Adipocyte (in vitro differentiated cells): ENCODE measurements around the gene CCDC170.
A peak's percentile ranks its signal among the peaks of the same experiment; 100 is the strongest.

ENCODE experiments used
- DNase-seq: peaks from one replicate; pipeline ENCODE4 v3.0.0-alpha.2; 2015; ENCODE audit warnings: low read depth
- H3K27me3 ChIP-seq: replicated peaks from 2 replicates; pipeline ENCODE4 v1.7.0; 2013; ENCODE audit warnings: mild to moderate bottlenecking, low read length, moderate library complexity; ENCODE audit not compliant: control insufficient read depth, insufficient read depth
- H3K36me3 ChIP-seq: 2 replicates; pipeline ENCODE4 v1.7.0; 2013; ENCODE audit warnings: low read length, mild to moderate bottlenecking, moderate library complexity; ENCODE audit not compliant: control insufficient read depth, insufficient read depth, severe bottlenecking
- H3K4me1 ChIP-seq: 2 replicates; pipeline ENCODE4 v1.7.0; 2013; ENCODE audit warnings: mild to moderate bottlenecking, low read length, moderate library complexity; ENCODE audit not compliant: control insufficient read depth, insufficient read depth
- H3K4me3 ChIP-seq: 2 replicates; pipeline ENCODE4 v1.7.0; 2013; ENCODE audit warnings: mild to moderate bottlenecking, low read length, moderate library complexity
- H3K9ac ChIP-seq: 2 replicates; pipeline ENCODE4 v1.7.0; 2013; ENCODE audit warnings: mild to moderate bottlenecking, low read length, moderate library complexity
- H3K9me3 ChIP-seq: 2 replicates; pipeline ENCODE4 v1.7.0; 2013; ENCODE audit warnings: mild to moderate bottlenecking, low read length, moderate library complexity; ENCODE audit not compliant: control insufficient read depth

Gene CCDC170

DNA sequence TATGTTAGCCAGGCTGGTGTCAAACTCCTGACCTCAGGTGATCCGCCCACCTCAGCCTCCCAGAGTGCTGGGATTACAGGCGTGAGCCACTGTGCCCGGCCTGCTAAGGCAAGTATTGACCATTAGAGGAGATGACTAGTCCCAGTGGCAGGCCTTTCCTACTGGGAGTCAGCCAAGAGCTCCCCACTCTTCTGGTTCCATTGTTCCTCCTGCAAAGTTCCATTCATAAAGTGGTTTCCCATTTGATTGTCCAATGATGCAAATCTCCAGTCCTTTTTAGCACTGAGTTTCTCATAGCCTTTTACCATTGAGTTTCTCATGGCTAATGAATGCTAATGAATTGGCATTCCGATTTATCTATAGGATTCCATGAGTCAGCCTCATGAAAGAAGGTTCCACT, 165.4 kb downstream of the CCDC170 start:
- Histone ChIP-seq H3K27me3 (no peaks in the 10 kb centered on the region), H3K4me1 (no peaks in the 10 kb centered on the region), H3K36me3 (no peaks in the 10 kb centered on the region), H3K9me3 (peaks cover 19% of the 10 kb centered on the region), H3K9ac (no peak overlapping the region), H3K4me3 (no peak overlapping the region)
- DNase-seq = no peak

DNA sequence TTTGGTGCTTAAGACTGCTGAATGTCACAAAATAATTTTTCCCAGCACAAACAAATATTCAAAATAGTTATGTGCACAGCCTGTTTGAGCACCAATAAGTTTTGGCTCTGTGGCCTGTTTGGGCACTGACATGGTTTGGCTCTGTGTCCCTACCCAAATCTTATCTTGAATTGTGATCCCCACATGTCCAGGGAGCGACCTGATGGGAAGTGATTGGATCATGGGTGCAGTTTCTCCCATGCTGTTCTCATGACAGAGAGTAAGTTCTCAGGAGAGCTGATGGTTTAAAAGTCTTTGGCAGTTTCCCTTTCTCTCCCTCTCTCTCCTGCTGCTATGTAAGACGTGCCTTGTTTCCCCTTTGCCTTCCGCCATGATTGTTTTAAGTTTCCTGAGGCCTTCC, 167.7 kb downstream of the CCDC170 start:
- H3K4me3 ChIP-seq = no peak overlapping the region
- DNase-seq = no peak
- no peak overlapping the region for H3K9ac ChIP-seq
- H3K9me3 ChIP-seq = no peaks in the 10 kb centered on the region
- no peaks in the 10 kb centered on the region for H3K27me3 ChIP-seq
- no peaks in the 10 kb centered on the region for H3K4me1 ChIP-seq
- no peaks in the 10 kb centered on the region for H3K36me3 ChIP-seq

DNA sequence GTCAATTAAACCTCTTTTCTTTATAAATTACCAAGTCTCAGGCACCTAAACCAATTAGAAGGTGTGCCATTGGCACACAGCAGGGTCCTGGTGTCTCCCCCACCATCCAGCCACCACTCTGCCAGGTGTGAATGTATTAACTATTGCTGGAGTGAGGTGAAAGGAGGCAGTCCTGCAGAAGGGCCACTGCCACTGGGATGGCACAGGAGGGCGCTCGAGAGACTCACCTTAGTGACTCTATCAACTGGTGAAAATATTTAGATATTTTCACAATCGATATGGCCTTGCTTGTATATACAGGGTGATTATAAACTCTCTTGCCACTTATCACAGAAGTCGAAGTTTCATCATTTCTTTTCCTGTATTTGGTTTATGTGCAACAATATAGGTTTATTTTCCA, 168.1 kb downstream of the CCDC170 start:
- Histone ChIP-seq H3K36me3 (no peaks in the 10 kb centered on the region), H3K4me1 (no peaks in the 10 kb centered on the region), H3K27me3 (no peaks in the 10 kb centered on the region), H3K9me3 (no peaks in the 10 kb centered on the region), H3K9ac (no peak overlapping the region), H3K4me3 (no peak overlapping the region)
- DNase-seq = no peak

DNA sequence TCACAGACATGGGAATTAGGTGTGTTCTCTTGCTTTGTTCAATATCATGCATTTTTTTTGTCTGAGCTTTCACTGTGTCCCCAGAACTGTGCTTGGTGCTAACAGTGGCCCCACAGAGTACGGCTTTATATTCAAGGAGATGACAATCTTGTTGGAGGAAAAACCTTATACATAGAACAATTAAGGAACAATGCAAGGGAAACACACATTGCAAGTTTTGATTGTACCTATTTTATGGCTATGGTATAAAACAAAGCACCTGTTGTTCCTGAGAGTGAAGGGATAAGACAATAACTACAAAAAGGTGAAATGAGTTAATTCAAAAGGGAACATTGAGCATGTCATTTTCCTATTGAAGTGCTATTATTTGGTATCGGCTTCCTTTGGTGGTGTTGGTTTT, 169.7 kb downstream of the CCDC170 start:
- H3K9me3 ChIP-seq = no peaks in the 10 kb centered on the region
- H3K4me3 ChIP-seq = no peak overlapping the region
- H3K9ac ChIP-seq = no peak overlapping the region
- no peak for DNase-seq
- H3K27me3 ChIP-seq = no peaks in the 10 kb centered on the region
- H3K4me1 ChIP-seq = peaks cover 8% of the 10 kb centered on the region
- no peaks in the 10 kb centered on the region for H3K36me3 ChIP-seq

GRCh38 chr6:151664390-151664789, 170.6 kb downstream of the CCDC170 start:
- H3K9ac ChIP-seq = no peak overlapping the region
- no peak for DNase-seq
- no peaks in the 10 kb centered on the region for H3K9me3 ChIP-seq

GRCh38 chr6:151665329-151665728, 171.5 kb downstream of the CCDC170 start:
- Histone ChIP-seq H3K9me3 (no peaks in the 10 kb centered on the region), H3K4me3 (no peak overlapping the region), H3K36me3 (no peaks in the 10 kb centered on the region), H3K27me3 (no peaks in the 10 kb centered on the region), H3K9ac (no peak overlapping the region), H3K4me1 (peaks cover 18% of the 10 kb centered on the region)
- DNase-seq = no peak

More at GRCh38 chr6:151664390-151664789, 170.6 kb downstream of the CCDC170 start:
- Histone ChIP-seq H3K4me1 (peaks cover 15% of the 10 kb centered on the region), H3K4me3 (no peak overlapping the region), H3K36me3 (no peaks in the 10 kb centered on the region), H3K27me3 (no peaks in the 10 kb centered on the region)

DNA sequence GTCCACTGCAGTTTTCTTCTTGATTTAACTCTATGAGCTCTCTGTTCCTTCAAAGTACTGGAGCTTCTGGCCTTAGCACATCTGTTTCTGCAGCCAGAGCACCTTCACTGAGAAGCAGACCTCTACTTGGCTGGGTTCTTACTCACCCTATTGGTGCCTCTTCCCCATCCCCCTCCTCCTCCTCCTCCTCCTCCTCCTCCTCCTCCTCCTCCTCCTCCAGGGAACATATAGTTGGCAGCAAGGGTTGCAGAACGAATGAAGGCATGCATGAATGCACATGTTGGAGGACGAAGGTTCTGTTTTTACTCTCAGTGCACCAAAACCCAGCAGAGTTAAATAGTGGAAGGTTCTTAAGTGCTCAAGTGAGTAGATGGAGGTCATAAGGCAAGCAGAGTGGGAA, 172.7 kb downstream of the CCDC170 start:
- DNase-seq = no peak
- no peaks in the 10 kb centered on the region for H3K9me3 ChIP-seq
- no peak overlapping the region for H3K4me3 ChIP-seq
- H3K9ac ChIP-seq = no peak overlapping the region
- no peaks in the 10 kb centered on the region for H3K36me3 ChIP-seq
- H3K27me3 ChIP-seq = no peaks in the 10 kb centered on the region
- H3K4me1 ChIP-seq = peaks cover 18% of the 10 kb centered on the region

DNA sequence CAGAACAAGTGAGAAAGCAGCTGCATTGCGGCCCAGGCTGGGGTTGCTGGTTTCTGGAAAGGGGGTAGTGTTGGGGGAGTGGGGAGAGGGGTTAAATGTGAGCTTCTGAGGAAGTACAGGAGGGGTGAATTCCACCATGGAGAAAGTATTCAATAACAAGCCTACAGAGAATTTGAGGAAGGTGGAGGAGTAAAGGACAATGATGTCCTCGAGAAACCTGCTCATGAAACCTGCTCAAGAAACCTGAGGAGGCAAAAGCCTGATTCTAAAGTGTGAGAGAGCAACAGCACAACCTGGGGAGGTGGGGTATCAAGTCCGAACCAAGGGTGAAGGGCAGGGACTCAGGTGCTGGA, 175.4 kb downstream of the CCDC170 start:
- H3K36me3 ChIP-seq = no peaks in the 10 kb centered on the region
- H3K9me3 ChIP-seq = no peaks in the 10 kb centered on the region
- H3K4me3 ChIP-seq = peak overlapping the region; percentile 60
- no peaks in the 10 kb centered on the region for H3K27me3 ChIP-seq
- DNase-seq = no peak
- peak overlapping the region; percentile 72 for H3K9ac ChIP-seq
- peaks cover 18% of the 10 kb centered on the region for H3K4me1 ChIP-seq

- Histone ChIP-seq H3K4me1 (peaks cover 18% of the 10 kb centered on the region), H3K36me3 (no peaks in the 10 kb centered on the region), H3K9ac (no peak overlapping the region), H3K27me3 (no peaks in the 10 kb centered on the region), H3K4me3 (no peak overlapping the region), H3K9me3 (no peaks in the 10 kb centered on the region)
- DNase-seq = no peak
These were observed 176.3 kb downstream of the CCDC170 start for GRCh38 chr6:151670116-151670515.
